22Rv1 (cell line): ENCODE data around the gene HOXA9.

Experiments used
- CTCF ChIP-seq: fragments of 450-650 bp; IDR thresholded peaks from 2 replicates; pipeline ENCODE4 v1.5.1; 2017; ENCODE audit warnings: mild to moderate bottlenecking
- ZFX ChIP-seq: fragments of 450-650 bp; IDR thresholded peaks from 2 replicates; pipeline ENCODE4 v1.6.1; 2017; ENCODE audit warnings: antibody characterized with exemption, borderline replicate concordance

- TF ChIP-seq CTCF (no peak), ZFX (no peak)
These were observed 22.7 kb downstream of the HOXA9 start for GRCh38 chr7:27142580-27143022.
